Measurements from ENCODE around the gene PLXNB1. TPM values are rescaled to one million over a fixed set of nuclear protein-coding genes. Genes with fewer than 3 reads are reported as not detected.

PLXNB1 gene
- total and polyA plus RNA-seq, 10 of the 15 experiments (the other 5 are each of a cell fraction or from before 2014, with no cell fraction given), result 0.18 to 15.1 (median 5.3) TPM

GRCh38 chr3:48411041-48411588 lies 18.8 kb downstream of the PLXNB1 start:
- POLR2A ChIA-PET, result interaction anchor here (0.6 kb wide), 1 partner anchor 322 kb away, joined by 3 read pairs; no protein-coding TSS in a partner anchor
- H3K27me3 ChIP-seq (replicated peaks in 1 of 2; ENCODE audit: control insufficient read depth in 2 of 2, insufficient read depth in 2 of 2, low read length in 1 of 2), result no peaks in the 10 kb centered on the region
- no peaks in the 10 kb centered on the region for H3K4me1 ChIP-seq (ENCODE audit: control insufficient read depth, insufficient read depth, low read length)
- intact Hi-C loops (cut with micrococcal nuclease; ENCODE audit: unreplicated experiment) (no loop called here), in situ Hi-C loops (cut with MboI) (no loop called here)
- H3K36me3 ChIP-seq (ENCODE audit: control insufficient read depth in 2 of 2, insufficient read depth in 2 of 2, low read length in 1 of 2), result no peaks in the 10 kb centered on the region
- H4K20me1 ChIP-seq (ENCODE audit: control insufficient read depth, insufficient read depth), result no peaks in the 10 kb centered on the region
- no peak overlapping the region for H3K4me2 ChIP-seq (ENCODE audit: control insufficient read depth, insufficient read depth)
- CTCF ChIA-PET, result interaction anchor here (2.7 to 22.0 kb wide), 2 partner anchors 10 to 25 kb away, joined by 8 to 757 read pairs; partner anchors contain the start of genes CCDC51 and TMA7
- TF ChIP-seq ETV6 (conservative IDR thresholded peaks at IDR 0.05 in 1 of 2, IDR thresholded peaks at IDR 0.05 in 1 of 2; ENCODE audit: borderline replicate concordance in 1 of 2, low read depth in 1 of 2), result no peak
- TF ChIP-seq KDM1A (IDR thresholded peaks at IDR 0.05; ENCODE audit: borderline replicate concordance), result no peak
- no peak for TF ChIP-seq RB1 (IDR thresholded peaks at IDR 0.05; ENCODE audit: borderline replicate concordance)
- TF ChIP-seq FOS (IDR thresholded peaks at IDR 0.05; ENCODE audit: borderline replicate concordance, extremely low read depth, insufficient read length), result no peak
- TF ChIP-seq ZBTB4 (CRISPR knock-in tag; IDR thresholded peaks at IDR 0.05), result no peak
- no peak overlapping the region for H3K27ac ChIP-seq (ENCODE audit: control insufficient read depth, insufficient read depth)
- H3K79me2 ChIP-seq (ENCODE audit: control insufficient read depth, insufficient read depth, low read length), result no peaks in the 10 kb centered on the region
- no peak overlapping the region for H3K9ac ChIP-seq (ENCODE audit: control insufficient read depth, insufficient read depth, low read length)
- no peak for FAIRE-seq
- RAD21 ChIA-PET (ENCODE audit: unreplicated experiment), result no interaction called here
- ATAC-seq, result no peak
- BruUV-seq (replicated peaks), result no TSS peak
- WGBS (ENCODE audit: insufficient coverage, insufficient replicate concordance, low lambda C conversion rate, missing lambda C conversion rate), result 32% methylated on average over 9 of the region's 9 CpGs
- SMC1A ChIA-PET (ENCODE audit: uncharacterized antibody, unreplicated experiment), result no interaction called here
- DNase-seq (ENCODE audit: low read depth, low spot score), result no peak
- H2AFZ ChIP-seq (ENCODE audit: control insufficient read depth, low read depth, low read length), result no peak overlapping the region
- no peak overlapping the region for H3K4me3 ChIP-seq
- no peaks in the 10 kb centered on the region for H3K9me3 ChIP-seq (replicated peaks; ENCODE audit: control insufficient read depth, insufficient read depth, low read length)
